ENCODE data around the gene CREBZF. TPM values are rescaled to one million over a fixed set of nuclear protein-coding genes. Genes with fewer than 3 reads are reported as not detected.

CREBZF gene
- total and polyA plus RNA-seq, 2 donors (not counting 1 experiment from before 2014, with no cell fraction given): 64.9 to 109 TPM

GRCh38 chr11:85665733-85666132 is 804 bp upstream of the CREBZF start:
- intact Hi-C loops (cut with micrococcal nuclease): loop anchor here (1.0 to 10.0 kb wide), 5 partner anchors 17 to 637 kb away; partner anchors contain the start of genes CCDC83, HIKESHI and TMEM126A
- 75% methylated on average over 4 of the region's 5 CpGs for WGBS (ENCODE audit: insufficient coverage)
- Mint-ChIP-seq H3K4me1 (peaks cover 38% of the 10 kb centered on the region), H3K4me3 (peak overlapping the region; percentile 55), H3K27ac (peak overlapping the region; percentile 35), H3K9me3 (ENCODE audit: insufficient read depth) (no peaks in the 10 kb centered on the region), H3K27me3 (no peaks in the 10 kb centered on the region)
- H3K4me2 ChIP-seq (replicated peaks; ENCODE audit: low read depth, low read length, poor library complexity, severe bottlenecking): peak overlapping the region; percentile 79
- peaks cover 32% of the 10 kb centered on the region for H4K20me1 ChIP-seq (ENCODE audit: control insufficient read depth, insufficient read depth, low read length, poor library complexity, severe bottlenecking)
- no peaks in the 10 kb centered on the region for H3K27me3 ChIP-seq (replicated peaks in 1 of 4; ENCODE audit: control extremely low read depth in 1 of 4, control insufficient read depth in 3 of 4, insufficient read depth in 4 of 4, low read length in 3 of 4)
- ChIA-PET POLR2A (no interaction called here), CTCF (interaction anchor here (1.5 kb wide), 1 partner anchor 14 kb away, joined by 3 read pairs; no protein-coding TSS in a partner anchor)
- DNase-seq (no peak), ATAC-seq (ENCODE audit: low read depth) (no peak)
- H3K9ac ChIP-seq (ENCODE audit: low read length): peak overlapping the region; percentile 86
- no peak overlapping the region for H3K27ac ChIP-seq (ENCODE audit: low read length in 2 of 2)
- H3K36me3 ChIP-seq (replicated peaks in 1 of 2; ENCODE audit: control extremely low read depth in 1 of 2, control insufficient read depth in 1 of 2, extremely low read depth in 1 of 2, insufficient read depth in 2 of 2, low read length in 1 of 2): peaks cover 0 to 6% of the 10 kb centered on the region in 2 experiments
- H3K79me2 ChIP-seq (ENCODE audit: control insufficient read depth, insufficient read depth, low read length): peaks cover 33% of the 10 kb centered on the region
- peaks cover 0 to 3% (median 0%) of the 10 kb centered on the region in 3 donors for H3K9me3 ChIP-seq (ENCODE audit: control extremely low read depth in 1 of 3, control insufficient read depth in 2 of 3, insufficient read depth in 1 of 3, low read length in 2 of 3)
- H3K4me3 ChIP-seq (ENCODE audit: control extremely low read depth in 1 of 5, extremely low read depth in 1 of 5, insufficient read depth in 1 of 5, low read depth in 2 of 5, low read length in 4 of 5): peak overlapping the region in 1 of 5 experiments; percentile 89
- H2AFZ ChIP-seq (ENCODE audit: insufficient read depth, low read depth, low read length, poor library complexity, severe bottlenecking): peak overlapping the region; percentile 78
- TF ChIP-seq CTCF (IDR thresholded peaks at IDR 0.05) (no peak), EZH2 (IDR thresholded peaks at IDR 0.05; ENCODE audit: borderline replicate concordance, insufficient read depth, low read depth, low read length, poor library complexity, severe bottlenecking) (no peak)
- peaks cover 16 to 21% of the 10 kb centered on the region in 2 donors for H3K4me1 ChIP-seq (ENCODE audit: control insufficient read depth in 2 of 2, insufficient read depth in 2 of 2, low read length in 2 of 2)

All from B cell (primary cell).